ENCODE results near the gene MAX. TPM values are rescaled to one million over a fixed set of nuclear protein-coding genes. Genes with fewer than 3 reads are reported as not detected.
A peak's percentile ranks its signal among the peaks of the same experiment; 100 is the strongest.

The MAX gene
- total and polyA plus RNA-seq, 2 donors from 2014 or later: 48.9 to 89.4 TPM

DNA sequence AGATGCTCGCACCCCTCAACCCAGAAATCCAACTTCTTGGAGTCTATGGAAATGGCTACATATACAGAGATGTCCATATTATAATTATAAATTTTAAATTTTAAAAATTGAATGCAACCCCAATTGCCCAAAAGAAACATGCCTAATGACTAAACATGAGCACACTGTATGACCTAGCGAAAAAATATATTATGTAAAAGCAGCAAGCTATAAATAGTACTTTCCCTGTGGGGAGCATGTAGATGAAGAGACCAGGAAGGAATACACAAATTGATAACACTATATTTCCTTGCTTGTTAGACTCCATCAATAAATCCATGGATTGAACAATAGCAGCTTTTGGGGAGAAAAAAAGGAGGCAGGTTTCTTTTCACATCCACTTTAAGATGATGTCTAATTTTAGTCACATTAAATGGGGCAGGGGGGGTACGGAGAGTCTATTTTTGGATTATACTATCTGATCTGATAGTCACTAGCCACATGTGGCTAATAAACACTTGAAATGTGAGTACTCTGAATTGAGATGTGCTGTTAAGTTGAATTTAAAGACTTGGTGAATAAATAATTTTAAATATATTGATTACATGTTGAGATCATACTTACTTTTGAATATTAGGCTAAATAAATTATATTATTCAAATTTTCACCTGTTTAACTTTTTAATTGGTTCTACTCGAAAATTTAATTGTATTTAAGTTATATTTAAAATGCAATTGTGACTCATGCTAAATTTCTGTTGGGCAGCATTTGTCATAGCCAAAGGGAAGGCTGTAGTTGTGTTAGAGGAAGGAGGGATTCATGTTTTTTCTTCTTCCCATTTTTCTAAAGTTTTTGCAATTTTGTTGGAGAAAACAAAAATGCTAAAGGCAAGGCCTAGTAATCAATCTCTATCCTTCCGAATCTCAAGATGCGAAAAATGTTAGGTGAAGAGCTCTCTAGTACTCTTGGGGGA is 17.5 kb downstream of the MAX start:
- Histone ChIP-seq H3K36me3 (ENCODE audit: control insufficient read depth in 2 of 3, insufficient read depth in 3 of 3, low read length in 3 of 3) (peaks cover 8 to 22% (median 12%) of the 10 kb centered on the region in 3 donors), H3K4me3 (ENCODE audit: low read length in 3 of 3) (no peak overlapping the region), H3K9me3 (ENCODE audit: control insufficient read depth in 2 of 3, insufficient read depth in 1 of 3, low read length in 3 of 3) (no peaks in the 10 kb centered on the region), H3K9ac (ENCODE audit: low read length in 3 of 3) (no peak overlapping the region), H3K27me3 (ENCODE audit: control insufficient read depth, insufficient read depth, low read length) (no peaks in the 10 kb centered on the region), H3K4me1 (ENCODE audit: control insufficient read depth in 2 of 3, insufficient read depth in 2 of 3, low read depth in 1 of 3, low read length in 3 of 3) (peaks cover 0 to 15% (median 15%) of the 10 kb centered on the region in 3 donors), H3K27ac (ENCODE audit: low read depth in 2 of 2, low read length in 2 of 2) (no peak overlapping the region)
- TF ChIP-seq, protein P1, sequence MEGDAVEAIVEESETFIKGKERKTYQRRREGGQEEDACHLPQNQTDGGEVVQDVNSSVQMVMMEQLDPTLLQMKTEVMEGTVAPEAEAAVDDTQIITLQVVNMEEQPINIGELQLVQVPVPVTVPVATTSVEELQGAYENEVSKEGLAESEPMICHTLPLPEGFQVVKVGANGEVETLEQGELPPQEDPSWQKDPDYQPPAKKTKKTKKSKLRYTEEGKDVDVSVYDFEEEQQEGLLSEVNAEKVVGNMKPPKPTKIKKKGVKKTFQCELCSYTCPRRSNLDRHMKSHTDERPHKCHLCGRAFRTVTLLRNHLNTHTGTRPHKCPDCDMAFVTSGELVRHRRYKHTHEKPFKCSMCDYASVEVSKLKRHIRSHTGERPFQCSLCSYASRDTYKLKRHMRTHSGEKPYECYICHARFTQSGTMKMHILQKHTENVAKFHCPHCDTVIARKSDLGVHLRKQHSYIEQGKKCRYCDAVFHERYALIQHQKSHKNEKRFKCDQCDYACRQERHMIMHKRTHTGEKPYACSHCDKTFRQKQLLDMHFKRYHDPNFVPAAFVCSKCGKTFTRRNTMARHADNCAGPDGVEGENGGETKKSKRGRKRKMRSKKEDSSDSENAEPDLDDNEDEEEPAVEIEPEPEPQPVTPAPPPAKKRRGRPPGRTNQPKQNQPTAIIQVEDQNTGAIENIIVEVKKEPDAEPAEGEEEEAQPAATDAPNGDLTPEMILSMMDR (IDR thresholded peaks at IDR 0.05; ENCODE audit: borderline replicate concordance, extremely low read depth, insufficient read depth): no peak
- FAIRE-seq (no peak), DNase-seq (no peak)
- intact Hi-C loops (cut with DNase I): no loop called here

DNA sequence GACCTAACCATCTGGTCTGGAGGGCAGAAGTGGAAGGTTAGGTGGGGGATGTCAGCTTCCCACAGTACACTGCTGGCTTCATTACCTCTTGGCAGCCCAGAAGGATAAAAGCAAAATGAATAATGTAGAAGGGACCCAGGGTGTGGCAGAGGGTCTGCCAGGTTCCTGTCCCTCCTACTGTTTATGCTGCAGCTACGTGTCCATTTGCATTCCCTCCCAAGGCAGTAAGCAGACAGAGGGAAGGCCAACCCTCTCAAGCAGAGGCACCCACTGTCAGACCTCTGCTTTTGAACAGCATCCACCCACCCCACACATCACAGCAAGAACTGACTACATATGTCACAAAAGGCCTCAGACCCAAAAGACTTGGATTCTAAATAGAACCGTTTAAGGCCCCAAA is 19.4 kb downstream of the MAX start:
- peaks cover under 1 to 10% (median 7%) of the 10 kb centered on the region in 3 donors for H3K36me3 ChIP-seq (ENCODE audit: control insufficient read depth in 2 of 3, insufficient read depth in 3 of 3, low read length in 3 of 3)
- H3K4me3 ChIP-seq (ENCODE audit: low read length in 3 of 3): no peak overlapping the region
- no peak overlapping the region for H3K27ac ChIP-seq (ENCODE audit: low read depth in 2 of 2, low read length in 2 of 2)
- H3K27me3 ChIP-seq (ENCODE audit: control insufficient read depth, insufficient read depth, low read length): no peaks in the 10 kb centered on the region
- FAIRE-seq (no peak), DNase-seq (no peak)
- H3K9ac ChIP-seq (ENCODE audit: low read length in 3 of 3): no peak overlapping the region
- intact Hi-C loops (cut with DNase I): no loop called here
- peaks cover 0 to 17% (median 15%) of the 10 kb centered on the region in 3 donors for H3K4me1 ChIP-seq (ENCODE audit: control insufficient read depth in 2 of 3, insufficient read depth in 2 of 3, low read depth in 1 of 3, low read length in 3 of 3)
- TF ChIP-seq, protein P1 (IDR thresholded peaks at IDR 0.05; ENCODE audit: borderline replicate concordance, extremely low read depth, insufficient read depth): no peak
- no peaks in the 10 kb centered on the region for H3K9me3 ChIP-seq (ENCODE audit: control insufficient read depth in 2 of 3, insufficient read depth in 1 of 3, low read length in 3 of 3)

DNA sequence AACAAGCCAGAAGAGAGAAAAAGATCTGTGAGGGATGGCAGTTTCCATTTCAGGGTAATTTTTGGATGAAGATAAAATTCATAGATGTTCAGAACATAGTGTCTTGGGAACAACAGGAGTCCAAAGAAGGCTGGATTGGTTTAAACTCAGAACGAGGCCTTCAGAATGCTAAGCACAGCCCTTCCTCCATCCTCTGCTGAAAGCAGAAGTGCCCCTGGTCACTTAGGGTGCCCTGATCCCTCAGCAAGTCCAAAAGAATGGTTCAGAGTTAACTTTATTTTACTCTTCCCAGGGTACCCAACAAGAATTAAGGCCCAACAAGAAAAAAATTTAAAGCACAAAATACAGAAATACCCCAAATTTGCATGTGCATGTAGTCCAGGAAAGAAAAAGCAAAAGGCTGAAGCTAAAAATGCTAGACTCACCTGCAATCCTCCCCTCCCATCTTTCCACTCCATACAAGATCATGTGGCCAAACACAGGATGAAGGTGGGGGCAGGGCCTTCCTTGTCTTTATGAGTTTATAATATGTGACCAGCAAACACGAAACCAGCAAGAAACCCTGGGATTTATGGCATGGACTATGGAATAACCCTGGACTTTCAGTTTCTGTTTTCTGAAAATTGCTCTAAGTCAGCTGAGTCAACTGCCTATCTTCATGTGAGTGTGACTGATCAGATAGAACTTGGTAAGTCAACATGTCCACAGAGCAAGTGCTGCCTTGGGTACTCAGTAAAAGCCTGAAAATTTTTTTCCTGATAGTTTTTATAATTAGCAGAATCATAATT is 21.2 kb downstream of the MAX start:
- H3K27me3 ChIP-seq (ENCODE audit: control insufficient read depth, insufficient read depth, low read length): no peaks in the 10 kb centered on the region
- DNase-seq (peak in 1 of 5 donors; percentile 13), FAIRE-seq (no peak)
- H3K36me3 ChIP-seq (ENCODE audit: control insufficient read depth in 2 of 3, insufficient read depth in 3 of 3, low read length in 3 of 3): peaks cover 2 to 20% (median 17%) of the 10 kb centered on the region in 3 donors
- H3K9ac ChIP-seq (ENCODE audit: low read length in 3 of 3): no peak overlapping the region
- peak overlapping the region; percentile 2 to 68 for H3K27ac ChIP-seq (ENCODE audit: low read depth in 2 of 2, low read length in 2 of 2)
- TF ChIP-seq, protein P1 (IDR thresholded peaks at IDR 0.05; ENCODE audit: borderline replicate concordance, extremely low read depth, insufficient read depth): no peak
- H3K4me1 ChIP-seq (ENCODE audit: control insufficient read depth in 2 of 3, insufficient read depth in 2 of 3, low read depth in 1 of 3, low read length in 3 of 3): peaks cover 0 to 17% (median 15%) of the 10 kb centered on the region in 3 donors
- intact Hi-C loops (cut with DNase I): no loop called here
- H3K9me3 ChIP-seq (ENCODE audit: control insufficient read depth in 2 of 3, insufficient read depth in 1 of 3, low read length in 3 of 3): no peaks in the 10 kb centered on the region
- peak overlapping the region in 1 of 3 donors; percentile 7 for H3K4me3 ChIP-seq (ENCODE audit: low read length in 3 of 3)

Data from kidney (tissue), 14 donors.